GM21367 (cell line): ENCODE data around the gene TBPL1.

Source experiments
- ATAC-seq: cut with Tn5 transposase; IDR thresholded peaks from one replicate; pipeline ENCODE4 v1.9.1; 2021; ENCODE audit not compliant: unreplicated experiment

The TBPL1 gene

GRCh38 chr6:134039116-134039515 lies 86.1 kb downstream of the TBPL1 start:
- no peak for ATAC-seq
